GM12872 (cell line): ENCODE data around the gene SKP2.

Experiments used
- CTCF ChIP-seq: IDR thresholded peaks from 3 replicates; pipeline ENCODE4 v1.5.1; 2011; ENCODE audit warnings: low read depth, mild to moderate bottlenecking, low read length, moderate library complexity; ENCODE audit not compliant: insufficient read depth

Gene SKP2

GRCh38 chr5:36198281-36198680 is 46.4 kb downstream of the SKP2 start:
- TF ChIP-seq CTCF, result no peak

- TF ChIP-seq CTCF, result no peak
Observed at GRCh38 chr5:36199620-36200019, 47.7 kb downstream of the SKP2 start.

GRCh38 chr5:36200513-36200912 is 48.6 kb downstream of the SKP2 start:
- TF ChIP-seq CTCF, result no peak

- no peak for TF ChIP-seq CTCF
Observed at GRCh38 chr5:36202521-36202961, 50.6 kb downstream of the SKP2 start.

- TF ChIP-seq CTCF, result no peak
Observed at GRCh38 chr5:36205329-36205728, 53.4 kb downstream of the SKP2 start.

- no peak for TF ChIP-seq CTCF
Observed at GRCh38 chr5:36206913-36207312, 55.0 kb downstream of the SKP2 start.

GRCh38 chr5:36208786-36209185 is 56.9 kb downstream of the SKP2 start:
- no peak for TF ChIP-seq CTCF

- TF ChIP-seq CTCF, result no peak
Observed at GRCh38 chr5:36209664-36210063, 57.8 kb downstream of the SKP2 start.
